Suprapubic skin (tissue), 4 donors: ENCODE measurements around the gene ADISSP.

ENCODE experiments used
- CTCF ChIP-seq, 2 donors: fragments of 200-600 bp in 1 of 2; fragments of 450-650 bp in 1 of 2; sonication (generic) in 1 of 2; IDR thresholded peaks; one replicate each; pipeline ENCODE4 v1.5.1; 2016 to 2019; ENCODE audit warnings: antibody characterized with exemption in 2 of 2, mild to moderate bottlenecking in 1 of 2, moderate library complexity in 1 of 2
- EP300 ChIP-seq: sonication (generic); formaldehyde crosslinking; IDR thresholded peaks from one replicate; pipeline ENCODE4 v1.6.1; 2017; ENCODE audit warnings: antibody characterized with exemption
- POLR2A ChIP-seq, 2 donors: fragments of 450-650 bp; IDR thresholded peaks; one replicate each; pipeline ENCODE4 v1.6.1; 2017; ENCODE audit warnings: antibody characterized with exemption in 2 of 2, mild to moderate bottlenecking in 2 of 2, moderate library complexity in 2 of 2
- POLR2AphosphoS5 ChIP-seq, 3 donors: sonication (generic); formaldehyde crosslinking; IDR thresholded peaks; one replicate each; pipeline ENCODE4 v1.6.1; 2017; ENCODE audit warnings: antibody characterized with exemption in 3 of 3

- TF ChIP-seq CTCF (IDR thresholded peaks at IDR 0.05) (no peak), POLR2AphosphoS5 (IDR thresholded peaks at IDR 0.05) (no peak), POLR2A (IDR thresholded peaks at IDR 0.05) (no peak), EP300 (no peak)
Observed at GRCh38 chr20:3743251-3743650, 24.3 kb downstream of the ADISSP start.
